GM19372 (cell line): ENCODE measurements around the gene POU6F2.

Experiments used
- ATAC-seq: cut with Tn5 transposase; IDR thresholded peaks from one replicate; pipeline ENCODE4 v1.9.1; 2021; ENCODE audit warnings: mild to moderate bottlenecking, low read depth, moderate library complexity; ENCODE audit not compliant: unreplicated experiment

The POU6F2 gene

DNA sequence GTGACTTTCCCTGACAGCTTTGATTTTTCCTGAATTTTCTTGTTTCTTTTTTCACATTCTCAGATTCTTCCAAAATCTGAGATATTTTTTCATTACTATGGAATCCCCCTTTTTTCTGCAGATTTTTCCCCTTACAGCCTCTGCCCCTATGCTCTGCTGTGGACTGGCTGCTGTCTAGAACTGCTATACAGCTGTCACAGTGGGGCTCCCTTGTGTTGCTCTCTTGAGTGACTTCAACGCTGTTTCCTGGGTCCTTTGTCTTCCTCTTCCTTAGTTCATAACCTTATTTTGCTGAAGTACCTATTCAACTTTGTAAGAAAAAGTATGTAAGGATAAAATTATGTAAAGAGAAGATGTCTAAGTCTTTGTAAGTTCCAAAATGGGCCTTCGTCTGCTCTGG is 354.4 kb downstream of the POU6F2 start:
- no peak for ATAC-seq

- ATAC-seq: no peak
Measured at GRCh38 chr7:39333701-39334100, 356.0 kb downstream of the POU6F2 start.

DNA sequence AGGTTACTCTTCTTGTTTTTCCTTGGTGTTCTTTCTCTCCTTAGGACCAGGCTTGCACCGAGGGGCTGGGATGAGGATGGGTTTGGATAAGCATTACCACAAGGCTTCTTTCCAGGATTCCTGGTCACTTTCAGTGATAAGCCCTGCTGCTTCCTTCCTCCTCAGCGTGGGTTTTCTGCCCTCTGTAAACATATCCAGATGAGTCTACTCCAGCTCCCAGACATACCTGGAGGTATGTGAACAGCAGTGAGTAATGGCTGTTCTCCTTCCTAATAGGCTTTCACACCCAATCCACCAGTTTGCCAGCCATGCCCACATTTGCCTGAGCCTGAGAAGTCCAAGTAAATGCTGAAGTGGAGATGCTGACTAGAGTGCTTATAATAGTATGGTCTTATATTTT is 358.7 kb downstream of the POU6F2 start:
- ATAC-seq: no peak

- ATAC-seq: no peak
Measured at GRCh38 chr7:39338716-39339115, 361.0 kb downstream of the POU6F2 start.

GRCh38 chr7:39339591-39339990 is 361.9 kb downstream of the POU6F2 start:
- ATAC-seq: no peak

GRCh38 chr7:39341083-39341482 is 363.4 kb downstream of the POU6F2 start:
- no peak for ATAC-seq

- no peak for ATAC-seq
Measured at GRCh38 chr7:39342763-39343162, 365.1 kb downstream of the POU6F2 start.

- no peak for ATAC-seq
Measured at GRCh38 chr7:39349452-39350123, 371.9 kb downstream of the POU6F2 start.

DNA sequence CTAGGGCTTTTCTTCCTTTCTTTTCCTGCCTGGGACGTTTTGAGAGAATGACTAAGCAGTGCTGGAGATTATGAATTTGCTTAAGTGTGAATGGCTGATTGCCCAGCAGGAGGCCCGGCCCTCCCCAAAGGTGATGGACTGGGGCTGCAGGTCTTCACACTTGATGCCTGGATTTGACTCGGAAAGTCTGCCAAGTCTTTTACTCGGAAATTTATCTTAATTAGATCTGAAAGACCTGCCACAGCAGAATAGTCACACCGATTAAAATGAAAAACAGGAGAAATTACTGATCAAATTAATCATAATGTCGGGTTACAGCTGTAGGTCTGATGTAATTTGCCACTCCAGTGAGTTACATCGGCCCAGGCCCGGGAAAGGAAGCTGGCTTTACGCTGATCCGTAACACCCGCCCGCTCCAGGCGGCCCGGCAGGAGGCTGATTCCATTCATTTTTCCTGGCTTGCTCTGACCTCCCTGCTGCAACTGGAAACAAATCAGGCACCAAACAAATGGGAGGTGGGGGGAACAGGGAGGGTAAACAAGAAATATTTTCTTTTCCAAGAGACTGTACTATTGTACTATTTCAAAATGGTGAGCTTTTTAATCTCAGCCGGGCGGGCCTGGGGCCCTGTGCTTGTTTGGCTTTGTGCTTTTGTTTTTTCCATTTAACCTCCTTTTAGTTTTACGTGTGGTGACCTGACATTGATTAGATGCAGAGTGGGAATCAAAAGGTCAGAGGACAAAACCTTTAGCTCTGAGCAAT is 376.1 kb downstream of the POU6F2 start:
- no peak for ATAC-seq

DNA sequence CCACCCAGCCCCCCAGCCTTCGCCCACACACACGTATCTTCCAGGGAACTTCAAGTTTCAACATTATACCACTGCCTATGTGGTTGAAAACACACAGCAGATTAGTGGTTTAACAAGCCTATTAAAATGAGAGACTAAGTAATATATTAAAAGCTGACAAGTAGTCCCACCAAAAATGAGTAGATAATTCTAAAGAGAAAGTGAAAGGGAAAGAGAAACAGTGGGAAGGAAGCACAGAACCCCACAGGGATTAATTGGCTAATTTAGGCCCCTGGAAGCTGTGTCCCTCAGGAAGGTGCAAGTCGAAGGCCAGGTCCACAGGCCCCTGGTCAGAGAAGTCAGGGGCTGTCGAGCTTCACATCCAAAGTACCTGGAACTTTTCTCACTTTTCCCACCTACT is 378.0 kb downstream of the POU6F2 start:
- ATAC-seq: peak; percentile 45

DNA sequence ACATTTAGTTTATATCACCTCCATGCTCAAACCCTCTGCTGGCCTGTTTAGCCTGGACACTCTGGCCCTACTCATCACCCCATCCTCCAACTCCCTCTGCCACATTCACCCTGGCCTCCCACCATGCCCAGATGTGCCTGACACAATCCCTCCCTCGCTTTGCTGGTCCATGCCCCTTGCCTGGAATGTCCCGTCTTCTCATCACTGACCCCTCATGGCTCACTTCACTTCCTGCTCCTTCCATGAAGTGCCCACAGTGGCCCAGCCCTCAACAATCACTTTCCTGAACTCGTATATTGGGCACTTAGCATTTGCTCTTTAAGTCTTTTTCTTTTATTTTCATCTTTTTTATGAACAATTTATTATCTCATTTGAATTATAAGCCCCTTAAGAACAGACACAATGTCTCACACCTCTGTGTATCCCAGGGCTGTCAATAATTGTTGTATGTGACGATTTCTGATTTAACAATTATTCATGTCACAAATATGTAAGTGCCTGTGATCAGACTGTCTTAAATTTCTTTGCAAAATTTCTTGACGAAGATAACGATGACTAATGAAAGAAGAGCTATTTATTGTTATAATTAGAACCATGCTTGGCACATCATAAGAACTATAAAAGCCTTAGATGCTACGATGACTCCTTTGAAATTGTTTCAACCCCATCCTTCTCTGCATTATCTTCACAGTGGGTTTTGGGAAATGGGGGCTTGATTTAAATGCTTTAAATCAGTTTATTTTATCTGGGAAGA is 378.6 kb downstream of the POU6F2 start:
- ATAC-seq: no peak

GRCh38 chr7:39357648-39358047 is 379.9 kb downstream of the POU6F2 start:
- no peak for ATAC-seq

DNA sequence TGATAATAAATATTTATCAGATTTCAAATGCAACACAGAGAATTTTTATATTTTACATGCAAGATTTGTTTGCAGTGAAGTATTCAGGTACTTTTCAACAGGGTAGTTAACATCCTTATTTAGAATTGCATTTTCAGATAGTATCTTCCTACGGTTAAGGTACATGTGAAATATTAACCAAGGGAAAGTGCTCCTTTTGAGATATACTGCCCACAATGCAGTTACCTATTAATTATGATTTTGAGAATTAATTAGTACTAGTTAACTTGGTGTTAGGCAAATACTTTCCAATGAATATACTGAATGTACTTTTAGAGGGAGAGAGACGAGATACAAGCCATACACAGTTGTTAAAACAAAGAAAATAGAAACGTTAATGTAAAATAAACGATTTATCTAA is 382.3 kb downstream of the POU6F2 start:
- peak; percentile 51 for ATAC-seq

DNA sequence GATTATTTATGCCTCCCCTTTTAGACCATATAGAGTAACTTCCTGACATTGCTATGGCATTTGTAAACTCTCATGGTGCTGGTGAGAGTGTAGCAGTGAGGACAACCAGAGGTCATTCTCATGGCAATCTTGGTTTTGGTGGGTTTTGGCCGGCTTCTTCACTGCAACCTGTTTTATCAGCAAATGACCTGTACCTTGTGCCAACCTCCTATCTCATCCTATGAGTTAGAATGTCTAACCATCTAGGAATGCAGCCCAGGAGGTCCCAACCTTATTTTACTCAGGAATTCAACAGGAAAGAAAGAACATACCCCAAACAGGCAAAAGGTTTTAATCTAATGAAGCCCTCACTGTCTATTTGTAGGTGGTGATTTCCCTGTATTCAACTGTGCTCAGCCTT is 383.1 kb downstream of the POU6F2 start:
- ATAC-seq: no peak

DNA sequence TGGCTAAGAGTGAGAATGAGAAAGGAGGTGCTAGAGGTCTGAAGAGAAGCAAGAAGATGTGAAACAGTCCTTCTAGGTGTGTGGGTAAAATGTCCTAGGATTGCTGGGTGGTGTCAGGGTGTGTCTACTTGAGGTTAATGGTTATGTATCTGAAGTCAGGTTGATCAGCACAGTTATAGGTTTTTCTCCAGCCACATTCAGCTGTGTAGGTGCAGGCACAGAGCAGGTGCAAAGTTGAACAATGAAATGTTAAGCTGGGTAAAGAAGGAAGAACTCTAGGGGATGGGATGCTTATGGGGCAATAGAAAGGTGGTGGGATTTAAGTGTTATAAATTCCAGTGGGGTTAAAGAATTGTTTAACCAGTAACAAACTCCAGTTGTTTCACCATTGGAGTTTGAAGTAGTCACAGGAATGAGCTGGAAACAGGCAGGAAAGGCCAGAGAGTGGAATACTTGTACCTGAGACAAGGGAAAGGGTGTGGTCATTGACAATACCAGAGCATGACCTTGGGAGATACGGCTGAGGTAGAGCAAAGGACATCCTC is 388.1 kb downstream of the POU6F2 start:
- no peak for ATAC-seq

DNA sequence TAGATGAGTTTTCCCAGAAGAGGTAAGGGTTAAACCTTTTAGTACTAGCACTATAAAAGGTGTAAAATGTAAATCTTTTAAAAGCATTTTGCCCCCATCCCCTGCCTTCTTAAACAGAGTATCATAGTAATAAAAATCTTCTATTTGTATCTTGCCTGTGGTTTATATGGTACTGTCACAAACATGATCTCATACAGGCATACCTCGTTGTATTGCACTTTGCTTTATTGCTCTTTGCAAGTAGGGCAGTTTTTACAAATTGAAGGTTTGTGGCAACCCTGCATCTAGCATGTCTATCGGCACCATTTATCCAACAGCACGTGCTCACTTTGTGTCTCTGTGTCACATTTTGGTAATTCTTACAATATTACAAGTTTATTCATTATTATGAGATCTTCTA is 389.7 kb downstream of the POU6F2 start:
- no peak for ATAC-seq

- no peak for ATAC-seq
Measured at GRCh38 chr7:39367943-39368342, 390.2 kb downstream of the POU6F2 start.

- no peak for ATAC-seq
Measured at GRCh38 chr7:39372383-39372782, 394.7 kb downstream of the POU6F2 start.

DNA sequence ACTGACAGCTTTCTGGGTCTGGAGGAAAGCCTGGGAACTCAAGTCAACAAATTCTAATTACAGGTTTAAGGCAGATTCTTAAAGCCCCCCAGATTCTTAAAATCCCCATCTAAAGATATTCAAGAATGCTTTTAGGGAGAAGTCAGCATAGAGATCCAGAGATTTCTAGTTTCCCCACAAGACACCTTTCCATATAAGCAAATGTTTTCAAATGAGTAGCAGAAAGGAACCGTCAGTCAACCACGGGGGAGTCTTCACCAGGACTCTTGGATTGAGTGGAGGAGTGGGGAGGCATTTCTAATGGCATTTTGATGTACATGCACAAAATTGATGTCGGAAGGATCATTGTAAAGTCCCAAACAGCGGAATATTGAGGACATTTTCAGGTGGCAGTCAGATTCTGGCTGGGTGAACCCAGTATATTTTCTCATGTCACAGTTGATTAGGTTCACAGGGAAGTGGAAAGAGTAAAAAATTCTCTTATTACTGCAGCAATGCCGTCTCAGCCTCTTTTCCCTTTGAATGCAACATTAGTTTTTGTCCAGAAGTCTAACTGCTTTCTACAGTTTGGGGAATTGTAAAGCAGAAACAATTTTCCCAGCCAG is 396.8 kb downstream of the POU6F2 start:
- ATAC-seq: no peak

- ATAC-seq: no peak
Measured at GRCh38 chr7:39375047-39375873, 397.6 kb downstream of the POU6F2 start.
